Naive thymus-derived CD4-positive, alpha-beta T cell (primary cell): Measurements from ENCODE around the gene ACTL10. TPM values are rescaled to one million over a fixed set of nuclear protein-coding genes. Genes with fewer than 3 reads are reported as not detected.

Experiments
- ATAC-seq: fragments of 150-1000 bp; cut with Tn5 transposase; 2 replicates; pipeline ENCODE4 v1.10.0; 2021; ENCODE audit warnings: mild to moderate bottlenecking, moderate library complexity
- CTCF ChIA-PET: fragments of 350-600 bp; sonication (Branson Sonifier 250); formaldehyde crosslinking; loops from one replicate; lab custom pipeline; 2021; ENCODE audit warnings: antibody characterized with exemption; lab: Charles Lee
- POLR2A ChIA-PET: fragments of 350-600 bp; sonication (Branson Sonifier 250); formaldehyde crosslinking; loops from one replicate; lab custom pipeline; 2021; ENCODE audit warnings: antibody characterized with exemption, inconsistent platforms; lab: Charles Lee
- DNase-seq, 9 donors: peaks; one replicate each; pipeline versions ENCODE4 v3.0.0 to v3.0.0-alpha.2; 2020 to 2022; ENCODE audit warnings: mixed read lengths in 1 of 9
- H3K27ac ChIP-seq: one replicate; pipeline ENCODE4 v1.7.0; 2013; ENCODE audit warnings: mild to moderate bottlenecking, low read depth, low read length, moderate library complexity
- H3K27me3 ChIP-seq, 2 donors: one replicate each; pipeline ENCODE4 v1.7.0; 2013; ENCODE audit warnings: low read length in 2 of 2, mild to moderate bottlenecking in 2 of 2, moderate library complexity in 2 of 2; ENCODE audit not compliant: control insufficient read depth in 2 of 2, insufficient read depth in 2 of 2
- H3K36me3 ChIP-seq, 3 experiments: 1 replicate in 2 of 3; 2 replicates in 1 of 3; pipeline ENCODE4 v1.7.0; 2013; ENCODE audit warnings: low read length in 3 of 3, mild to moderate bottlenecking in 3 of 3, moderate library complexity in 1 of 3; ENCODE audit not compliant: insufficient read depth in 3 of 3, control insufficient read depth in 2 of 3
- H3K4me1 ChIP-seq, 2 donors: one replicate each; pipeline ENCODE4 v1.7.0; 2013; ENCODE audit warnings: low read length in 2 of 2, mild to moderate bottlenecking in 2 of 2, moderate library complexity in 1 of 2; ENCODE audit not compliant: control insufficient read depth in 2 of 2, insufficient read depth in 2 of 2
- H3K4me3 ChIP-seq: 2 replicates; pipeline ENCODE4 v1.7.0; 2013; ENCODE audit warnings: mild to moderate bottlenecking, low read length
- H3K9me3 ChIP-seq, 3 experiments: 1 replicate in 2 of 3; 2 replicates in 1 of 3; pipeline ENCODE4 v1.7.0; 2013; ENCODE audit warnings: low read length in 3 of 3; ENCODE audit not compliant: control insufficient read depth in 2 of 3
- H3K27ac Mint-ChIP-seq, 9 donors: one replicate each; pipeline ENCODE4 v1.8.0; 2020 to 2022; ENCODE audit warnings: mixed read lengths in 9 of 9, mild to moderate bottlenecking in 8 of 9, moderate library complexity in 5 of 9, inconsistent platforms in 2 of 9
- H3K27me3 Mint-ChIP-seq, 5 donors: one replicate each; pipeline ENCODE4 v1.8.0; 2021 to 2022; ENCODE audit warnings: mixed read lengths in 5 of 5, mild to moderate bottlenecking in 1 of 5
- H3K36me3 Mint-ChIP-seq, 5 donors: one replicate each; pipeline ENCODE4 v1.8.0; 2020 to 2022; ENCODE audit warnings: mixed read lengths in 5 of 5, mild to moderate bottlenecking in 3 of 5, inconsistent platforms in 1 of 5
- H3K4me1 Mint-ChIP-seq, 7 donors: one replicate each; pipeline ENCODE4 v1.8.0; 2020 to 2022; ENCODE audit warnings: mixed read lengths in 7 of 7, mild to moderate bottlenecking in 3 of 7, inconsistent platforms in 1 of 7
- H3K4me3 Mint-ChIP-seq, 10 donors: one replicate each; pipeline ENCODE4 v1.8.0; 2020 to 2022; ENCODE audit warnings: mild to moderate bottlenecking in 10 of 10, mixed read lengths in 10 of 10, moderate library complexity in 6 of 10, inconsistent platforms in 2 of 10
- H3K9me3 Mint-ChIP-seq, 11 donors: one replicate each; pipeline ENCODE4 v1.8.0; 2020 to 2022; ENCODE audit warnings: mixed read lengths in 11 of 11, mild to moderate bottlenecking in 4 of 11, inconsistent platforms in 1 of 11, moderate library complexity in 1 of 11
- intact Hi-C, 2 donors: fragments of 100-400 bp; cut with micrococcal nuclease; formaldehyde crosslinking; loops; one replicate each; pipeline ENCODE4 v1.15.1; 2023
- polyA plus RNA-seq, 2 donors: library from polyadenylated mRNA; unstranded; fragments of 300-500 nt; fragmentation: Illumina TruSeq; gene quantifications; one replicate each; pipeline ENCODE4 v1.2.3, GENCODE V29; 2021
- total RNA-seq, 6 experiments: library from RNA in 5 of 6; stranded (reverse) in 5 of 6; gene quantifications; 1 replicate in 5 of 6; 2 replicates in 1 of 6; pipeline ENCODE4 v1.2.3 and lab custom pipeline; 2021 to 2026

ACTL10 gene
- total and polyA plus RNA-seq, 7 experiments from 2014 or later: 0.66 to 4.9 (median 3.2) TPM

- H3K27me3 Mint-ChIP-seq: no peaks in the 10 kb centered on the region
- no peaks in the 10 kb centered on the region for H3K27me3 ChIP-seq
- no peak for ATAC-seq
- H3K27ac ChIP-seq: no peak overlapping the region
- peak overlapping the region in 1 of 10 donors; percentile 2 for H3K4me3 Mint-ChIP-seq
- peaks cover 13 to 17% of the 10 kb centered on the region in 2 donors for H3K4me1 ChIP-seq
- CTCF ChIA-PET: interaction anchor here (0.6 to 4.4 kb wide), 7 partner anchors 11 to 218 kb away, joined by 3 to 33 read pairs (median 5); no protein-coding TSS in a partner anchor
- peak overlapping the region in 4 of 9 donors; percentile 34 to 51 (median 38) for H3K27ac Mint-ChIP-seq
- peaks cover 0 to 15% (median 0%) of the 10 kb centered on the region in 5 donors for H3K36me3 Mint-ChIP-seq
- H3K4me3 ChIP-seq: no peak overlapping the region
- H3K4me1 Mint-ChIP-seq: peaks cover 27 to 60% (median 42%) of the 10 kb centered on the region in 7 donors
- H3K36me3 ChIP-seq: no peaks in the 10 kb centered on the region
- H3K9me3 ChIP-seq: no peaks in the 10 kb centered on the region
- POLR2A ChIA-PET: interaction anchor here (0.9 to 7.6 kb wide), 6 partner anchors 11 to 212 kb away, joined by 4 to 75 read pairs (median 18); partner anchors contain the start of genes CBFA2T2 and PXMP4
- DNase-seq: no peak
- intact Hi-C loops: loop anchor here in 1 of 2 donors (5.0 to 10.0 kb wide), 4 partner anchors 146 to 443 kb away; partner anchors contain the start of genes CHMP4B, EIF2S2 and RALY
- H3K9me3 Mint-ChIP-seq: no peaks in the 10 kb centered on the region
Measured at GRCh38 chr20:33669224-33669623, 2.5 kb downstream of the ACTL10 start.

GRCh38 chr20:33669873-33670640, 3.3 kb downstream of the ACTL10 start:
- POLR2A ChIA-PET: interaction anchor here (1.0 to 7.6 kb wide), 3 partner anchors 9 to 219 kb away, joined by 3 to 75 read pairs (median 3); no protein-coding TSS in a partner anchor
- H3K27me3 ChIP-seq: no peaks in the 10 kb centered on the region
- DNase-seq (no peak), ATAC-seq (no peak)
- peak overlapping the region in 3 of 9 donors; percentile 10 to 42 (median 35) for H3K27ac Mint-ChIP-seq
- H3K9me3 Mint-ChIP-seq: no peaks in the 10 kb centered on the region
- CTCF ChIA-PET: interaction anchor here (1.2 to 4.4 kb wide), 2 partner anchors 10 to 15 kb away, joined by 3 to 33 read pairs; no protein-coding TSS in a partner anchor
- H3K4me3 Mint-ChIP-seq: peak overlapping the region in 1 of 10 donors; percentile 12
- no peak overlapping the region for H3K27ac ChIP-seq
- H3K27me3 Mint-ChIP-seq: no peaks in the 10 kb centered on the region
- H3K9me3 ChIP-seq: no peaks in the 10 kb centered on the region
- peaks cover 0 to 17% (median 0%) of the 10 kb centered on the region in 5 donors for H3K36me3 Mint-ChIP-seq
- no peaks in the 10 kb centered on the region for H3K36me3 ChIP-seq
- intact Hi-C loops: loop anchor here (5.0 to 10.0 kb wide), 4 partner anchors 145 to 442 kb away; partner anchors contain the start of genes EIF2S2 (in 2 of the 2), CHMP4B (in 1 of the 2) and RALY (in 1 of the 2)
- peaks cover 16 to 20% of the 10 kb centered on the region in 2 donors for H3K4me1 ChIP-seq
- peaks cover 22 to 57% (median 37%) of the 10 kb centered on the region in 7 donors for H3K4me1 Mint-ChIP-seq
- no peak overlapping the region for H3K4me3 ChIP-seq

GRCh38 chr20:33670715-33671499, 4.2 kb downstream of the ACTL10 start:
- Histone ChIP-seq H3K27ac (no peak overlapping the region), H3K9me3 (no peaks in the 10 kb centered on the region), H3K4me1 (peaks cover 16 to 25% of the 10 kb centered on the region in 2 donors), H3K4me3 (no peak overlapping the region), H3K36me3 (no peaks in the 10 kb centered on the region), H3K27me3 (no peaks in the 10 kb centered on the region)
- ATAC-seq: no peak
- H3K4me3 Mint-ChIP-seq: peak overlapping the region in 2 of 10 donors; percentile 41 to 45
- no peak for DNase-seq
- peaks cover 22 to 59% (median 34%) of the 10 kb centered on the region in 7 donors for H3K4me1 Mint-ChIP-seq
- no peaks in the 10 kb centered on the region for H3K27me3 Mint-ChIP-seq
- intact Hi-C loops: loop anchor here in 1 of 2 donors (5.0 kb wide), 1 partner anchor 441 kb away; the partner anchor contains the start of gene EIF2S2
- no peaks in the 10 kb centered on the region for H3K9me3 Mint-ChIP-seq
- POLR2A ChIA-PET: interaction anchor here (1.0 kb wide), 4 partner anchors 8 to 220 kb away, joined by 3 read pairs; no protein-coding TSS in a partner anchor
- H3K36me3 Mint-ChIP-seq: peaks cover 0 to 21% (median 0%) of the 10 kb centered on the region in 5 donors
- CTCF ChIA-PET: interaction anchor here (0.6 to 1.2 kb wide), 4 partner anchors 9 to 25 kb away, joined by 3 read pairs; no protein-coding TSS in a partner anchor
- peak overlapping the region in 4 of 9 donors; percentile 59 to 84 (median 72) for H3K27ac Mint-ChIP-seq

GRCh38 chr20:33671573-33672288, 5.0 kb downstream of the ACTL10 start:
- H3K4me1 Mint-ChIP-seq: peaks cover 21 to 58% (median 29%) of the 10 kb centered on the region in 7 donors
- H3K36me3 ChIP-seq: no peaks in the 10 kb centered on the region
- no peak overlapping the region for H3K27ac ChIP-seq
- H3K27me3 ChIP-seq: no peaks in the 10 kb centered on the region
- H3K4me3 Mint-ChIP-seq: peak overlapping the region in 4 of 10 donors; percentile 4 to 90 (median 36)
- no peaks in the 10 kb centered on the region for H3K27me3 Mint-ChIP-seq
- peaks cover 16 to 20% of the 10 kb centered on the region in 2 donors for H3K4me1 ChIP-seq
- intact Hi-C loops: loop anchor here in 1 of 2 donors (5.0 kb wide), 1 partner anchor 441 kb away; the partner anchor contains the start of gene EIF2S2
- H3K36me3 Mint-ChIP-seq: peaks cover 0 to 18% (median 0%) of the 10 kb centered on the region in 5 donors
- H3K9me3 Mint-ChIP-seq: no peaks in the 10 kb centered on the region
- H3K4me3 ChIP-seq: no peak overlapping the region
- CTCF ChIA-PET: interaction anchor here (0.6 to 0.9 kb wide), 4 partner anchors 8 to 999 kb away, joined by 3 read pairs; no protein-coding TSS in a partner anchor
- H3K9me3 ChIP-seq: no peaks in the 10 kb centered on the region
- ATAC-seq (no peak), DNase-seq (no peak)
- POLR2A ChIA-PET: interaction anchor here (1.0 to 4.8 kb wide), 4 partner anchors 8 to 221 kb away, joined by 3 to 32 read pairs (median 3); partner anchors contain the start of gene C20orf144
- H3K27ac Mint-ChIP-seq: peak overlapping the region in 5 of 9 donors; percentile 31 to 76 (median 71)

GRCh38 chr20:33672426-33673113, 5.8 kb downstream of the ACTL10 start:
- CTCF ChIA-PET: interaction anchor here (0.6 kb wide), 1 partner anchor 998 kb away, joined by 3 read pairs; no protein-coding TSS in a partner anchor
- POLR2A ChIA-PET: interaction anchor here (0.6 to 4.8 kb wide), 2 partner anchors 9 to 89 kb away, joined by 3 to 32 read pairs; partner anchors contain the start of gene C20orf144
- DNase-seq: no peak
- peaks cover 0 to 21% (median 0%) of the 10 kb centered on the region in 5 donors for H3K36me3 Mint-ChIP-seq
- no peaks in the 10 kb centered on the region for H3K27me3 Mint-ChIP-seq
- H3K9me3 ChIP-seq: no peaks in the 10 kb centered on the region
- H3K4me3 Mint-ChIP-seq: peak overlapping the region; percentile 40 to 95 (median 87)
- peaks cover 20 to 62% (median 31%) of the 10 kb centered on the region in 7 donors for H3K4me1 Mint-ChIP-seq
- H3K27ac Mint-ChIP-seq: peak overlapping the region in 8 of 9 donors; percentile 41 to 90 (median 74)
- intact Hi-C loops: loop anchor here in 1 of 2 donors (5.0 kb wide), 1 partner anchor 440 kb away; the partner anchor contains the start of gene EIF2S2
- H3K4me3 ChIP-seq: no peak overlapping the region
- no peaks in the 10 kb centered on the region for H3K9me3 Mint-ChIP-seq
- no peaks in the 10 kb centered on the region for H3K36me3 ChIP-seq
- no peak for ATAC-seq
- no peak overlapping the region for H3K27ac ChIP-seq
- no peaks in the 10 kb centered on the region for H3K27me3 ChIP-seq
- H3K4me1 ChIP-seq: peaks cover 16 to 20% of the 10 kb centered on the region in 2 donors
